H9 (cell line): ENCODE measurements around the gene GPR32. TPM values are rescaled to one million over a fixed set of nuclear protein-coding genes. Genes with fewer than 3 reads are reported as not detected.

Source experiments
- DNase-seq: peaks from one replicate; pipeline ENCODE4 v3.0.0-alpha.2; 2017
- H2AFZ ChIP-seq: one replicate; pipeline ENCODE4 v1.6.1; 2013; ENCODE audit warnings: mild to moderate bottlenecking, low read length, control low read depth, moderate library complexity
- H2AK5ac ChIP-seq: 2 replicates; pipeline ENCODE4 v1.6.1; 2013; ENCODE audit warnings: low read length, control low read depth, mixed read lengths; ENCODE audit not compliant: insufficient read length
- H2BK120ac ChIP-seq: one replicate; pipeline ENCODE4 v1.6.1; 2013; ENCODE audit warnings: low read depth, mild to moderate bottlenecking, low read length, control low read depth, inconsistent platforms; ENCODE audit not compliant: poor library complexity, severe bottlenecking
- H2BK12ac ChIP-seq: 2 replicates; pipeline ENCODE4 v1.6.1; 2013; ENCODE audit warnings: low read length, control low read depth, mixed read lengths, low read depth; ENCODE audit not compliant: insufficient read length
- H2BK15ac ChIP-seq: 2 replicates; pipeline ENCODE4 v1.6.1; 2013; ENCODE audit warnings: low read depth, low read length, control low read depth
- H2BK20ac ChIP-seq: one replicate; pipeline ENCODE4 v1.6.1; 2013; ENCODE audit warnings: low read depth, mild to moderate bottlenecking, low read length, control low read depth, inconsistent platforms; ENCODE audit not compliant: poor library complexity, severe bottlenecking
- H2BK5ac ChIP-seq: 2 replicates; pipeline ENCODE4 v1.6.1; 2013; ENCODE audit warnings: low read length, control low read depth, mixed read lengths; ENCODE audit not compliant: insufficient read length
- H3K14ac ChIP-seq: 2 replicates; pipeline ENCODE4 v1.6.1; 2013; ENCODE audit warnings: low read length, control low read depth; ENCODE audit not compliant: insufficient read depth
- H3K18ac ChIP-seq: 2 replicates; pipeline ENCODE4 v1.6.1; 2013; ENCODE audit warnings: low read depth, mild to moderate bottlenecking, mixed read lengths, low read length, control low read depth; ENCODE audit not compliant: insufficient read length
- H3K23ac ChIP-seq: 2 replicates; pipeline ENCODE4 v1.6.1; 2013; ENCODE audit warnings: low read length, control low read depth, mixed read lengths, low read depth; ENCODE audit not compliant: insufficient read length
- H3K23me2 ChIP-seq: 2 replicates; pipeline ENCODE4 v1.6.1; 2013; ENCODE audit warnings: low read depth, mild to moderate bottlenecking, mixed read lengths, low read length, control low read depth; ENCODE audit not compliant: insufficient read length, poor library complexity, severe bottlenecking
- H3K27ac ChIP-seq: 2 replicates; pipeline ENCODE4 v1.5.1; 2013; ENCODE audit warnings: low read length, control low read depth, mixed read lengths, low read depth; ENCODE audit not compliant: insufficient read length
- H3K27me3 ChIP-seq: 2 replicates; pipeline ENCODE4 v1.6.1; 2013; ENCODE audit warnings: low read length, control low read depth, inconsistent platforms; ENCODE audit not compliant: insufficient read depth
- H3K4ac ChIP-seq: 2 replicates; pipeline ENCODE4 v1.6.1; 2013; ENCODE audit warnings: low read depth, mild to moderate bottlenecking, control low read depth, inconsistent platforms, low read length, moderate library complexity
- H3K4me1 ChIP-seq: 2 replicates; pipeline ENCODE4 v1.6.1; 2013; ENCODE audit warnings: low read length, control low read depth, inconsistent platforms; ENCODE audit not compliant: insufficient read depth
- H3K4me2 ChIP-seq: 2 replicates; pipeline ENCODE4 v1.6.1; 2013; ENCODE audit warnings: low read length, control low read depth, mixed read lengths; ENCODE audit not compliant: insufficient read length, insufficient read depth
- H3K56ac ChIP-seq: 2 replicates; pipeline ENCODE4 v1.6.1; 2013; ENCODE audit warnings: low read depth, mild to moderate bottlenecking, mixed read lengths, low read length, control low read depth; ENCODE audit not compliant: insufficient read length
- H3K79me1 ChIP-seq: 2 replicates; pipeline ENCODE4 v1.6.1; 2013; ENCODE audit warnings: low read depth, mild to moderate bottlenecking, moderate library complexity, low read length, control low read depth, inconsistent platforms; ENCODE audit not compliant: insufficient read depth, poor library complexity, severe bottlenecking
- H3K79me2 ChIP-seq: 2 replicates; pipeline ENCODE4 v1.6.1; 2013; ENCODE audit warnings: low read length, control low read depth, inconsistent platforms; ENCODE audit not compliant: insufficient read depth
- H3K9ac ChIP-seq: 2 replicates; pipeline ENCODE4 v1.6.1; 2013; ENCODE audit warnings: low read length, control low read depth, mixed read lengths; ENCODE audit not compliant: insufficient read length; ENCODE audit errors: extremely low read depth
- H3K9me3 ChIP-seq: one replicate; pipeline ENCODE4 v1.6.1; 2013; ENCODE audit warnings: low read depth, low read length, inconsistent platforms; ENCODE audit not compliant: control insufficient read depth
- H3T11ph ChIP-seq: one replicate; pipeline ENCODE4 v1.6.1; 2013; ENCODE audit warnings: mild to moderate bottlenecking, low read length, control low read depth, inconsistent platforms
- H4K20me1 ChIP-seq: one replicate; pipeline ENCODE4 v1.6.1; 2013; ENCODE audit not compliant: control insufficient read depth, insufficient read length, insufficient read depth
- H4K5ac ChIP-seq: 2 replicates; pipeline ENCODE4 v1.6.1; 2013; ENCODE audit warnings: low read depth, mild to moderate bottlenecking, mixed read lengths, low read length, control low read depth; ENCODE audit not compliant: insufficient read length
- H4K8ac ChIP-seq: replicated peaks from 2 replicates; pipeline ENCODE4 v1.6.1; 2013; ENCODE audit warnings: low read length, control low read depth, mixed read lengths, low read depth; ENCODE audit not compliant: insufficient read length
- H4K91ac ChIP-seq: 2 replicates; pipeline ENCODE4 v1.6.1; 2013; ENCODE audit warnings: low read depth, mild to moderate bottlenecking, moderate library complexity, mixed read lengths, low read length, control low read depth; ENCODE audit not compliant: insufficient read length
- H3K27ac Mint-ChIP-seq, 3 experiments: 2 replicates in 2 of 3; 3 replicates in 1 of 3; pipeline ENCODE4 v1.8.0; 2020 to 2021; ENCODE audit warnings: mixed read lengths in 3 of 3, mild to moderate bottlenecking in 1 of 3, moderate library complexity in 1 of 3
- H3K27me3 Mint-ChIP-seq: 2 replicates; pipeline ENCODE4 v1.8.0; 2021; ENCODE audit warnings: low read depth, mild to moderate bottlenecking, moderate library complexity, mixed read lengths
- H3K36me3 Mint-ChIP-seq, 3 experiments: 2 replicates in 2 of 3; 3 replicates in 1 of 3; pipeline ENCODE4 v1.8.0; 2020 to 2021; ENCODE audit warnings: low read depth in 3 of 3, mixed read lengths in 3 of 3; ENCODE audit not compliant: insufficient read depth in 1 of 3
- H3K4me1 Mint-ChIP-seq, 2 experiments: 2 replicates each; pipeline ENCODE4 v1.8.0; 2020; ENCODE audit warnings: mixed read lengths in 2 of 2
- H3K4me3 Mint-ChIP-seq, 2 experiments: 2 replicates in 1 of 2; 3 replicates in 1 of 2; pipeline ENCODE4 v1.8.0; 2020 to 2021; ENCODE audit warnings: mild to moderate bottlenecking in 2 of 2, mixed read lengths in 2 of 2, moderate library complexity in 1 of 2
- H3K9me3 Mint-ChIP-seq, 2 experiments: 2 replicates in 1 of 2; 3 replicates in 1 of 2; pipeline ENCODE4 v1.8.0; 2020; ENCODE audit warnings: mild to moderate bottlenecking in 2 of 2, mixed read lengths in 2 of 2, moderate library complexity in 1 of 2
- WGBS: extraction: QIAGEN DNeasy Blood & Tissue Kit; methylation state at CpG from one replicate; pipeline ENCODE4 v1.1.7; 2013; ENCODE audit warnings: missing lambda C conversion rate, low lambda C conversion rate, mixed read lengths; ENCODE audit not compliant: insufficient read length; ENCODE audit errors: extremely low coverage; 5-methylcytosine and 5-hydroxymethylcytosine counted together
- total RNA-seq: library from RNA; stranded (reverse); gene quantifications from 2 replicates; pipeline ENCODE4 v1.2.1, GENCODE V29; 2021
- TF ChIP-seq, protein P1 (sequence below): fragments of 200-600 bp; sonication (generic); conservative IDR thresholded peaks from 3 replicates; pipeline ENCODE4 v1.8.0; 2021; ENCODE audit warnings: antibody characterized with exemption, mild to moderate bottlenecking

The GPR32 gene
- total RNA-seq, 1 experiment from 2014 or later = not detected

DNA sequence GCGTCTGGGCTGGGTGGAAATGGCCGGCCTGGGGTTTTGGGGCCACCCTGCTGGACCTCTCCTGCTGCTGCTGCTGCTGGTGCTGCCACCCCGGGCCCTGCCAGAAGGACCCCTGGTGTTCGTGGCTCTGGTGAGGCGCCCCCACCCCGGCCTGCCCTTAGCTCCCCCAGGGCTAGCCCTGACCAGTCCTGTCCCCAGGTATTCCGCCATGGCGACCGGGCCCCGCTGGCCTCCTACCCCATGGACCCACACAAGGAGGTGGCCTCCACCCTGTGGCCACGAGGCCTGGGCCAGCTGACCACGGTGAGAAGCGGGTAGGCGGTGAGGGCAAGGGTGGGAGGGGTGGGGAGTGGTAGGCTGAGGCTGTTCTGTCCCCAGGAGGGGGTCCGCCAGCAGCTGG is 20.1 kb downstream of the GPR32 start, which contains the start of gene ACP4:
Gene ACP4 (plus strand): TSS at position 20 of the 400 bp plus-strand sequence. CDS start 0 bp downstream, at position 20.
- H2BK12ac ChIP-seq = no peak within 1 kb of the TSS
- no peak within 1 kb of the TSS for H3K4ac ChIP-seq
- H2BK15ac ChIP-seq = no peak within 1 kb of the TSS
- no peaks in the 10 kb centered on the region for H3K27me3 ChIP-seq
- no peak within 1 kb of the TSS for H4K91ac ChIP-seq
- no peak within 1 kb of the TSS for H3K56ac ChIP-seq
- no peak within 1 kb of the TSS for H2BK120ac ChIP-seq
- H3K79me1 ChIP-seq = no peaks in the 10 kb centered on the region
- no peak within 1 kb of the TSS for H3K23ac ChIP-seq
- no peak within 1 kb of the TSS for H3K14ac ChIP-seq
- H3K23me2 ChIP-seq = no peaks in the 10 kb centered on the region
- no peak within 1 kb of the TSS for H3K18ac ChIP-seq
- H3K9ac ChIP-seq = no peak within 1 kb of the TSS
- H2BK5ac ChIP-seq = no peak within 1 kb of the TSS
- no peaks in the 10 kb centered on the region for H4K20me1 ChIP-seq
- no peak within 1 kb of the TSS for H3K27ac ChIP-seq
- no peaks in the 10 kb centered on the region for H3K9me3 Mint-ChIP-seq
- H3K36me3 Mint-ChIP-seq = peaks cover 0 to 5% (median 0%) of the 10 kb centered on the region in 3 experiments; a peak in 1 of 7 replicates
- no CpG with 5 or more reads among the region's 15 CpGs for WGBS
- no peak for DNase-seq
- H3K4me1 Mint-ChIP-seq = peaks cover 9 to 10% of the 10 kb centered on the region in 2 experiments
- no peaks in the 10 kb centered on the region for H3K79me2 ChIP-seq
- TF ChIP-seq, protein P1, sequence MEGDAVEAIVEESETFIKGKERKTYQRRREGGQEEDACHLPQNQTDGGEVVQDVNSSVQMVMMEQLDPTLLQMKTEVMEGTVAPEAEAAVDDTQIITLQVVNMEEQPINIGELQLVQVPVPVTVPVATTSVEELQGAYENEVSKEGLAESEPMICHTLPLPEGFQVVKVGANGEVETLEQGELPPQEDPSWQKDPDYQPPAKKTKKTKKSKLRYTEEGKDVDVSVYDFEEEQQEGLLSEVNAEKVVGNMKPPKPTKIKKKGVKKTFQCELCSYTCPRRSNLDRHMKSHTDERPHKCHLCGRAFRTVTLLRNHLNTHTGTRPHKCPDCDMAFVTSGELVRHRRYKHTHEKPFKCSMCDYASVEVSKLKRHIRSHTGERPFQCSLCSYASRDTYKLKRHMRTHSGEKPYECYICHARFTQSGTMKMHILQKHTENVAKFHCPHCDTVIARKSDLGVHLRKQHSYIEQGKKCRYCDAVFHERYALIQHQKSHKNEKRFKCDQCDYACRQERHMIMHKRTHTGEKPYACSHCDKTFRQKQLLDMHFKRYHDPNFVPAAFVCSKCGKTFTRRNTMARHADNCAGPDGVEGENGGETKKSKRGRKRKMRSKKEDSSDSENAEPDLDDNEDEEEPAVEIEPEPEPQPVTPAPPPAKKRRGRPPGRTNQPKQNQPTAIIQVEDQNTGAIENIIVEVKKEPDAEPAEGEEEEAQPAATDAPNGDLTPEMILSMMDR = no peak
- H3K27me3 Mint-ChIP-seq = peaks cover 32% of the 10 kb centered on the region
- H3T11ph ChIP-seq = no peak within 1 kb of the TSS
- H3K4me1 ChIP-seq = no peaks in the 10 kb centered on the region
- no peak within 1 kb of the TSS for H2BK20ac ChIP-seq
- H3K4me2 ChIP-seq = no peak within 1 kb of the TSS
- no peak within 1 kb of the TSS for H4K5ac ChIP-seq
- H3K27ac Mint-ChIP-seq = no peak within 1 kb of the TSS
- no peak within 1 kb of the TSS for H4K8ac ChIP-seq
- H2AFZ ChIP-seq = no peak within 1 kb of the TSS
- H3K4me3 Mint-ChIP-seq = no peak within 1 kb of the TSS; a peak in 1 of 5 replicates
- no peak within 1 kb of the TSS for H2AK5ac ChIP-seq
- no peaks in the 10 kb centered on the region for H3K9me3 ChIP-seq
